Brain microvascular endothelial cell (primary cell): ENCODE data around the gene ADAM22.
"Not testable (repeated sequence)": the region's sequence is repeated elsewhere in the genome, so short reads cannot be mapped to it uniquely, and the experiment has no call there.

ENCODE experiments used
- DNase-seq: peaks from one replicate; pipeline ENCODE4 v3.0.0-alpha.2; 2020
- H3K27ac ChIP-seq: fragments of 250-450 bp; sonication (Bioruptor Pico); 2 replicates; pipeline ENCODE4 v1.5.1; 2020; ENCODE audit warnings: mild to moderate bottlenecking, moderate library complexity
- H3K27me3 ChIP-seq: fragments of 250-450 bp; sonication (Bioruptor Pico); replicated peaks from 2 replicates; pipeline ENCODE4 v1.5.1; 2020; ENCODE audit warnings: mild to moderate bottlenecking
- H3K36me3 ChIP-seq: fragments of 250-450 bp; sonication (Bioruptor Pico); replicated peaks from 2 replicates; pipeline ENCODE4 v1.5.1; 2020; ENCODE audit warnings: mild to moderate bottlenecking
- H3K4me3 ChIP-seq: 2 replicates; pipeline ENCODE4 v1.5.1; 2011; ENCODE audit warnings: low read depth, mild to moderate bottlenecking, control low read depth, low read length, moderate library complexity
- CTCF ChIP-seq: IDR thresholded peaks from 2 replicates; pipeline ENCODE4 v1.5.1; 2011; ENCODE audit warnings: low read depth, mild to moderate bottlenecking, moderate library complexity, low read length, control low read depth, inconsistent platforms; ENCODE audit errors: missing control alignments
- in situ Hi-C: cut with HindIII; loops from 2 replicates; pipeline ENCODE4 v1.10.0; 2017; ENCODE audit warnings: low sequenced_read_pairs, low pct_ligation_motif_present

Gene ADAM22

GRCh38 chr7:87933605-87933952, 472 bp upstream of the ADAM22 start:
- DNase-seq = no peak
- Histone ChIP-seq H3K27ac (no peak overlapping the region), H3K36me3 (no peaks in the 10 kb centered on the region), H3K27me3 (no peaks in the 10 kb centered on the region), H3K4me3 (peak overlapping the region; percentile 71)
- in situ Hi-C loops = no loop called here
- no peak for TF ChIP-seq CTCF

- Histone ChIP-seq H3K27me3 (no peaks in the 10 kb centered on the region), H3K36me3 (no peaks in the 10 kb centered on the region), H3K4me3 (peak overlapping the region; percentile 71), H3K27ac (no peak overlapping the region)
- DNase-seq = no peak
- in situ Hi-C loops = no loop called here
- no peak for TF ChIP-seq CTCF
These were observed 790 bp downstream of the ADAM22 start for GRCh38 chr7:87934699-87935383.

GRCh38 chr7:87935384-87935706, 1.3 kb downstream of the ADAM22 start:
- no peak for TF ChIP-seq CTCF
- Histone ChIP-seq H3K27ac (no peak overlapping the region), H3K36me3 (no peaks in the 10 kb centered on the region), H3K27me3 (no peaks in the 10 kb centered on the region), H3K4me3 (peak overlapping the region; percentile 71)
- in situ Hi-C loops = no loop called here
- no peak for DNase-seq

GRCh38 chr7:87941138-87941537, 7.1 kb downstream of the ADAM22 start:
- H3K27ac ChIP-seq = no peak overlapping the region
- DNase-seq = no peak
- in situ Hi-C loops = no loop called here
- H3K4me3 ChIP-seq = no peak overlapping the region
- no peaks in the 10 kb centered on the region for H3K36me3 ChIP-seq
- H3K27me3 ChIP-seq = no peaks in the 10 kb centered on the region
- no peak for TF ChIP-seq CTCF

- H3K27me3 ChIP-seq = no peaks in the 10 kb centered on the region
- no peak for TF ChIP-seq CTCF
- in situ Hi-C loops = no loop called here
- no peaks in the 10 kb centered on the region for H3K36me3 ChIP-seq
- no peak for DNase-seq
- no peak overlapping the region for H3K4me3 ChIP-seq
- no peak overlapping the region for H3K27ac ChIP-seq
These were observed 10.5 kb downstream of the ADAM22 start for GRCh38 chr7:87944547-87944946.

GRCh38 chr7:87945926-87946325, 11.9 kb downstream of the ADAM22 start:
- DNase-seq, H3K27ac ChIP-seq, H3K36me3 ChIP-seq, H3K4me3 ChIP-seq, H3K27me3 ChIP-seq, in situ Hi-C loops: not testable (repeated sequence)
